Glutamatergic neuron (in vitro differentiated cells): ENCODE data around the gene TANC1. TPM values are rescaled to one million over a fixed set of nuclear protein-coding genes. Genes with fewer than 3 reads are reported as not detected.
A peak's percentile ranks its signal among the peaks of the same experiment; 100 is the strongest.

ENCODE experiments used
- DNase-seq: peaks from one replicate; pipeline ENCODE4 v3.0.0; 2022
- H3K27ac Mint-ChIP-seq: one replicate; pipeline ENCODE4 v1.8.0; 2020; ENCODE audit warnings: mild to moderate bottlenecking, mixed read lengths, inconsistent platforms; ENCODE audit not compliant: unreplicated experiment
- H3K27me3 Mint-ChIP-seq: one replicate; pipeline ENCODE4 v1.8.0; 2020; ENCODE audit warnings: mild to moderate bottlenecking, moderate library complexity, mixed read lengths, inconsistent platforms; ENCODE audit not compliant: unreplicated experiment
- H3K36me3 Mint-ChIP-seq: one replicate; pipeline ENCODE4 v1.8.0; 2020; ENCODE audit warnings: mild to moderate bottlenecking, mixed read lengths, inconsistent platforms; ENCODE audit not compliant: unreplicated experiment
- H3K4me1 Mint-ChIP-seq: one replicate; pipeline ENCODE4 v1.8.0; 2020; ENCODE audit warnings: mild to moderate bottlenecking, low read depth, mixed read lengths, inconsistent platforms; ENCODE audit not compliant: unreplicated experiment
- H3K4me3 Mint-ChIP-seq: one replicate; pipeline ENCODE4 v1.8.0; 2020; ENCODE audit warnings: mild to moderate bottlenecking, mixed read lengths, inconsistent platforms; ENCODE audit not compliant: unreplicated experiment
- H3K9me3 Mint-ChIP-seq: one replicate; pipeline ENCODE4 v1.8.0; 2020; ENCODE audit warnings: mild to moderate bottlenecking, moderate library complexity, mixed read lengths, inconsistent platforms; ENCODE audit not compliant: unreplicated experiment
- CTCF ChIP-seq: fragments of 200-600 bp; sonication (generic); IDR thresholded peaks from one replicate; pipeline ENCODE4 v1.5.0; 2021; ENCODE audit not compliant: partially characterized antibody, unreplicated experiment
- total RNA-seq: library from RNA; stranded (reverse); fragmentation: NEBNext Ultra II Directional; extraction: Animal tissue kit (Norgen Biotek cat#: 25700); gene quantifications from one replicate; pipeline ENCODE4 v1.2.1, GENCODE V29; 2021; ENCODE audit not compliant: unreplicated experiment

The TANC1 gene
- total RNA-seq, 1 donor from 2014 or later: 14.9 TPM

- TF ChIP-seq CTCF: no peak
- H3K9me3 Mint-ChIP-seq: no peaks in the 10 kb centered on the region
- no peak for DNase-seq
- H3K36me3 Mint-ChIP-seq: no peaks in the 10 kb centered on the region
- no peak overlapping the region for H3K4me3 Mint-ChIP-seq
- H3K4me1 Mint-ChIP-seq: no peaks in the 10 kb centered on the region
- no peak overlapping the region for H3K27ac Mint-ChIP-seq
- H3K27me3 Mint-ChIP-seq: no peaks in the 10 kb centered on the region
Measured at GRCh38 chr2:159117658-159118057, 149.2 kb downstream of the TANC1 start.

- no peaks in the 10 kb centered on the region for H3K27me3 Mint-ChIP-seq
- peak; percentile 93 for DNase-seq
- peak overlapping the region; percentile 14 for H3K27ac Mint-ChIP-seq
- no peak overlapping the region for H3K4me3 Mint-ChIP-seq
- no peaks in the 10 kb centered on the region for H3K36me3 Mint-ChIP-seq
- H3K4me1 Mint-ChIP-seq: no peaks in the 10 kb centered on the region
- peak; percentile 89 for TF ChIP-seq CTCF
- H3K9me3 Mint-ChIP-seq: no peaks in the 10 kb centered on the region
Measured at GRCh38 chr2:159118115-159118858, 149.8 kb downstream of the TANC1 start.

GRCh38 chr2:159118859-159119500 is 150.5 kb downstream of the TANC1 start:
- Mint-ChIP-seq H3K4me1 (no peaks in the 10 kb centered on the region), H3K4me3 (no peak overlapping the region), H3K27ac (no peak overlapping the region), H3K9me3 (no peaks in the 10 kb centered on the region), H3K27me3 (peaks cover 2% of the 10 kb centered on the region), H3K36me3 (no peaks in the 10 kb centered on the region)
- DNase-seq: no peak
- peak; percentile 23 for TF ChIP-seq CTCF

- H3K27ac Mint-ChIP-seq: no peak overlapping the region
- no peaks in the 10 kb centered on the region for H3K4me1 Mint-ChIP-seq
- DNase-seq: no peak
- TF ChIP-seq CTCF: no peak
- peaks cover 2% of the 10 kb centered on the region for H3K27me3 Mint-ChIP-seq
- no peak overlapping the region for H3K4me3 Mint-ChIP-seq
- H3K9me3 Mint-ChIP-seq: no peaks in the 10 kb centered on the region
- no peaks in the 10 kb centered on the region for H3K36me3 Mint-ChIP-seq
Measured at GRCh38 chr2:159119652-159120257, 151.3 kb downstream of the TANC1 start.

GRCh38 chr2:159123786-159124185 is 155.3 kb downstream of the TANC1 start:
- no peaks in the 10 kb centered on the region for H3K9me3 Mint-ChIP-seq
- DNase-seq: no peak
- no peak overlapping the region for H3K4me3 Mint-ChIP-seq
- peaks cover 8% of the 10 kb centered on the region for H3K4me1 Mint-ChIP-seq
- no peaks in the 10 kb centered on the region for H3K36me3 Mint-ChIP-seq
- no peak for TF ChIP-seq CTCF
- H3K27ac Mint-ChIP-seq: no peak overlapping the region
- peaks cover 2% of the 10 kb centered on the region for H3K27me3 Mint-ChIP-seq
